CD4-positive, alpha-beta T cell treated with Interleukin-21 for 1 hour (primary cell): ENCODE results near the gene PRKAR2B.

ENCODE experiments used
- DNase-seq: peaks from one replicate; pipeline ENCODE4 v3.0.0-alpha.2; 2020

PRKAR2B gene

GRCh38 chr7:107044347-107045194 is at the start of gene PRKAR2B:
TSS of gene PRKAR2B (plus strand) at chr7:107044705. CDS start at chr7:107044908, 203 bp downstream.
- DNase-seq = peak; percentile 82

DNA sequence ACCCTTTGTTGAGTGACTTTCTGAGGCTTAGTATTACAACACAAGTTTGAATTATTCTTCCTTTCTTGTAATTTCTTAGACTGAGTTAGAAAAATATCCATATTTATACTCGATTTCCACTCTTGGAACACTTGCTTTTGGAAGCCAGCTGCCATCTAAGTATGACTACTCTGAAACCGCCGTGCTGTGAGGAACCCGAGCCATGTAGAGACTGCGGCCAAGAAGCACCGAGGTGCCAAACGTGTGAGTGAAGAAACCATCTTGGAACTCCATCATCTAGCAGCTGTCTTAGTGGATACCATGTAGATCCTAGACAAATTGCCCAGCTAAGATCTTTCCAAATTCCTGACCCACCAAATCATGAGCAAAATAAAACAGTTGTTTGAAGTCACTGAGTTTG is 49.7 kb upstream of the PRKAR2B start:
- DNase-seq = no peak

DNA sequence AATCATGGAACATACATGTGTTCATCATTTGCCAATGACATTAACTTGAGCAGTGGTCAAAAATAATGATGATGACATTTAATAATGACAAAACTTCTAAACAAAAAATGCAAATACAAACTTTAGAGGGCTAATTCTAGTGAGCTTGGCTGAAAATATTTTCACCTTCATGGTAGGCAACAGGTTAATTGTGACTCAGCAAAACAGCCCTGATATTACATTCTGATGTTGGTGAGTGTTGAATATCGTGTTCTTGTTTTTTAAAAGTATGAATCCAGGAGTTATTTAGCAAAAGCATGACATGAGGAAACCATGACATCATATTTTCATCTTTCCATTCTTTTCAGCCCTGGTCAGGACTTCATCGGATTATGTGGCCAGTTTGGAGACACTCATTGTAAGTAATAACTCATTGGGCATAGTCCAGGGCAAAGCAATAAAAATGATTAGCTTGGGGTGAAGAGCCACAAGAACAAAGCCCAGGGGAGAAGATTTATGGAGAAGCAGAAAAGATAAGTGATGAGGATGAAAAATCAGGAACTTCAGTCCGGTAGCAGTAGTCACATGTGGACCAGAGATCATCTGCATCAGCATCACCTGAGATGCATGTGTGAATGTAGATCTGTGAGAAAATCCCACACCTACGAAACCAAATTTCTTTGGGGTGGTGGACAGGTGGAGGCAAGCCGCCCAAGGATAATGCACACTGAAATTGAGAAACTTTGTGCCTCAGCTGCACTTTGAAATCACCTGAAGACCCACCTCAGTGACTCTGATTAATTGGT is 46.8 kb upstream of the PRKAR2B start:
- no peak for DNase-seq

DNA sequence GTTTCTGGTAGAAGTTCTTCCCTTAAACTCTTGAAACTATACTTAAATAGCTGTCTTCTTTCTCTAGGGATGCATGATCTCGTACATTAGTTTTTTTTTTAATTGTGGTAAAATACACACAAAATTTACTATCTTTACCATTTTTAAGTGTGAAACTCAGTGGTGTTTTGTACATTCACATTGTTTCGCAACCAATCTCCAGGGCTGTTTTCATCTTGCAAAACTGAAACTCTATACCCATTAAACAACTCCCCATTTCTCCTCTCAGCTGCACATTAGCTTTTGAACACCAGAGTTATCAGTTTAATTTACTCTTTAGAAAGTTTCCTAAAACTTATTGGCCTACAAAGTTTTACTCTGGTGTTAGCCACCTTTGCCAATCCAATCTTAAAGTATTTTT is 45.5 kb upstream of the PRKAR2B start:
- no peak for DNase-seq

DNA sequence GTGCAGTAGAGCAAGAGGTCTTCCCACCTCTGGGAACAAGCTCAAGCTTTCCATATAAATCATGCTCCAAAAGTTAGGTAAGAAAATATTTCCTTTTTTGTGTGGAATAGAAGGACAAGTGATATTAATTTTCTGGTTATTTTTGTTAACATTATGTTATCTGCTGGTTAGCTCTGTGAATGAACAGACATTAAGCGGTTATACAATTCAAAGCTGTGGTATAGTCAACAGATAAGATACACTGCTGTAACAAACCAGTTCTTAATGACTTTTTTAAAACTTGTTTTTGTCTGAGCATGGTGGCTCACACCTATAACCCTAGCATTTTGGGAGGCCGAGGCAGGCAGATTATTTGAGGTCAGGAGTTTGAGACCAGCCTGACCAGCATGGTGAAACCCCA is 43.0 kb upstream of the PRKAR2B start:
- DNase-seq = no peak

GRCh38 chr7:107002126-107002525 is 42.4 kb upstream of the PRKAR2B start:
- DNase-seq = no peak

GRCh38 chr7:107002529-107002998 is 41.9 kb upstream of the PRKAR2B start:
- no peak for DNase-seq

GRCh38 chr7:107007007-107007891 is 37.3 kb upstream of the PRKAR2B start:
- no peak for DNase-seq

DNA sequence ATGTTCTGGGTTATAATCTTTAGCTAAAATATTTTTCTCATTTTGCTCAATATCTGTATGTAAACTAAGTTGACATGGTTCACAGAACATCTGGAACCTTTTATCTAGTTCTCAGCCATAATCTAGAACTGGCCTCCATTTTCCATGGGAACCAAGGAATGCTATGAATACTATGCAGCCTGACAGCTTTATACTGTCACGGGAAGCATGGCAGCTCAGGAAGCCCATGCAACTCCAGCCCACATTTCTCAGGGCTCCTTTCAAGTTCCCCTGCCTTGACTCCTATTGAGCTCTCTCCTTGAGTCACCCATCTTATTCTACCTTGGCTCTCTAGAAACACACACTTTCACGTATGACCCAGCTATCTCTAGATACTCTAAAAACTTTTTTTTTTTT is 36.6 kb upstream of the PRKAR2B start:
- no peak for DNase-seq

DNA sequence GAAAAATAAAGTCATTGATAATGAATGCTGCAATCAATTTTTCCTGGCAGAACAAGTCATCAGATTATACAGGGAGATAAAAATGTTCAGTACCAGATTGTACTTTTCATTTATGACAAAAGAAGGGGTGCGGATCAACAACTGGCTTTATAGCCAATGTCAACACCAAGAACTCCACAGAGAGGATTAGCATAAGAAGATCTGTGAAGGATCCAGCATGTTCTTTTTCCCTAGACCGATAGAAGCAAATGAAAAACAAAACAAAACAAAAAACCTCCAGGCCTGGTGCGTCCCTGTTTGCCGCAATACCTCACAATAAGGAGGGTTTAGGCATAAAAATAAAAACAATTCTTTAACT is 34.7 kb upstream of the PRKAR2B start:
- no peak for DNase-seq

DNA sequence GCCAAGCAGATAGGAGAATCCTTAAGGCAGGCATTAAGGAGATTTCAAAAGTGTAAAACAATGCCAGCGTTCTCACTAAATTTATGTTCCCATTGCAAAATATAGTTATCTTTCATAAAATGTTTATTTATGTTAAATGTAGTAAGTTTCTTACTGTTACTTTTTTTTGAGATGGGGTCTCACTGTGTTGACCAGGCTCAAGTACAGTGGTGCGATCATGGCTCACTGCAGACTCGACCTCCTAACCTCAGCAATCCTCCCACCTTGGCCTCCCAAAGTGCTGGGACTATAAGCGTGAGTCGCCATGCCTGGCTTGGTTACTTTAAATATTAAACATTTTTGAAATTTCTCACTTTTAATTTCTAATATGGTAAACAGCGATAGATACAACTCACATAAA is 31.8 kb upstream of the PRKAR2B start:
- DNase-seq = no peak

DNA sequence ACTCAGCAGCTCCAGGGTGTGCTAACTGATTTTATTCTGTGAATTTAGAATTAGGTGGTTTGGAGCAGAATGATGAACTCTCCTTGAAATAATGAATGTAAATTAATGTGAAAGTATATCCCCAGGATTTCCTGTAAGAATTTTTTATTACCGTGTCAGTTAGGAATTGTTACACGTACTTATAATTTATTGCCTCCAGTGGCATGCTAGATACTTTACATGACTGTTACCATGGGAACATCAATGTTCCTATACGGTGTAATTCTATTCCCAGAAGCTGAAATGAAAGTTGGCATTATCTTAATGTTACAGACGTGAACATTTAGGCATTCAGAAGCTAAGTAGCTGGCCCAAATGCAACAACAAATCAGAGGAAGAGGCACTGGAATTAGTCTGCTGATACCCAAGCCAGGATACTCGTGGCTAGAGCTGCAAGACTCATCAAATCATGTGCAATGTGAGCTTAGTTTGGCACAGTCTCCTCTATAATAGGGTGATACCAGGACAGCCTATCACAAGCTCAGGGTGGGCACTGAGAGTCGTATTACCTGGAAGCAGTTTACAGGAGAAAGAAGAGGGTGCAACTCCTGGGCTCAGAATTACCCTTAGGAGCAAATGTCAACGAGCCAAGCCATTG is 30.0 kb upstream of the PRKAR2B start:
- no peak for DNase-seq

GRCh38 chr7:107016312-107016711 is 28.2 kb upstream of the PRKAR2B start:
- no peak for DNase-seq

- no peak for DNase-seq
These were observed 26.4 kb upstream of the PRKAR2B start for GRCh38 chr7:107017965-107018719.

DNA sequence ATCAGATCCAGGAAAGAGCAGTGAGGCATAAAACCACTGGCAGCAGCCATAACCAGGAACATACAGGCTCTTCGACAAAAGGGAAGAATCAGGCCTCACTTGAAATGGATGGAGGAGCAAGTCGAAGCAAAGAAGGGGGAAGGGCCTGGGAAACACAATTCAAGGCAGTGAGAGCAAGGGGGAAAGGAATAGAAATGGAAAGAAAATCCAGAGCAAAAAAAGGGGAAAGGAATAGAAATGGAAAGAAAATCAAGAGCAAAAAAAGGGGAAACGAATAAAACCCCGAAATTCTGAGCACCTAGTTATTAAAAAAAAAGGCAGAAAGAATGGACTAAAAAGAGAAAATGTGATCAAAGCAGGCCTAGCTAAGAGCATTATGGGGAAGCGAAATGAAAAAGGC is 24.1 kb upstream of the PRKAR2B start:
- DNase-seq = no peak

GRCh38 chr7:107021600-107021999 is 22.9 kb upstream of the PRKAR2B start:
- DNase-seq = no peak

DNA sequence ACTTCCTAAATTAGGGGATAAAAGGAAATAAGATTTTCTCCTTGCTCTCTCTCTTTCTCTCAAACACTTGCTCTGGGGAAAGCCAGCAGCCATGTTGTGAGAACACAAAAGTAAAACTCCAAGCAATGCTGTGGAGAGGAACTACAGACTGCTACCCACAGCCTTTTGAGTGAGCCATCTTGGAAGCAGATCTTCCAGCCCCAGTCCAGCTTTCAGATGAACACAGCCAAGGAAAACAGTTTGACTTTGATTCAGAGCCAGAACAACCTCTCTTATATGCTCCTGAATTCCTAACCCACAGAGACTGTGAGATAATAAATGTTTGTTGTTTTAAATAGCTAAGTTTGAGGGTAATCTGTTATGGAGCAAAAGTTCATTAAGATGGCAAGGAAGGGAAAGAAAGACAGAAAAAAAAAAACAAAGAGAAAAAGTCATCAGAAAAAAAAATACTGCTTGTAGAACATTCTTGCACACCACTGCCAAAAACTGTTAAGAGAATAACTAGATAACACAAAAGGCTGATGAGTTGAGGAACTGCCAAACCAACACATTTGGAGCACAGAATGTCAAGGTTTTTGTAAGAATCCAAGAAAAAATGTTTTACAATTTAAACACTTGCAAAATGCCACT is 20.9 kb upstream of the PRKAR2B start:
- DNase-seq = no peak

- DNase-seq = no peak
These were observed 19.6 kb upstream of the PRKAR2B start for GRCh38 chr7:107024906-107025305.

GRCh38 chr7:107025449-107026103 is 18.9 kb upstream of the PRKAR2B start:
- DNase-seq = no peak

DNA sequence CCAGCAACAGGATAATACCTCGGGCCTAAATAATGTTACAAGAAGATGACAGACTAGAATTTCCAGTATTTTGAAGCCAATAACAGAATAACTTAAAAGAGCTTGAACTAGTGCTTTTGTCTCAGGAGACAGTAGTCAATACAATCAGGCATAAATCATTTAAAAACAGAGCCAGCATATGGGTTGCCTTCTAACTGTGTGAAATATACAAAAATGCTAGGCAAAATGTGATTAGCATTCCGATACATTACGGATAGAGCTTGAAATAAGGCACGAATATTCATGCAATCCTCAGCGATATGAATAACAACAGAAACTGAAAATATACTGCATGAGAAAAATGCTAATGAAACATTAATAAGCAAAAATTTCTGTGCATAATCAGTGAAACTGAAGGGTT is 18.3 kb upstream of the PRKAR2B start:
- no peak for DNase-seq

GRCh38 chr7:107027208-107027607 is 17.3 kb upstream of the PRKAR2B start:
- DNase-seq = no peak
